HFF-Myc (cell line): ENCODE data around the gene FKRP.
A peak's percentile ranks its signal among the peaks of the same experiment; 100 is the strongest.
"Not testable (repeated sequence)": the region's sequence is repeated elsewhere in the genome, so short reads cannot be mapped to it uniquely, and the experiment has no call there.

Experiments used
- DNase-seq: peaks from one replicate; pipeline ENCODE4 v3.0.0-alpha.2; 2011; ENCODE audit warnings: low read depth; ENCODE audit errors: extremely low read depth
- H3K4me3 ChIP-seq: replicated peaks from 2 replicates; pipeline ENCODE4 v1.5.1; 2011; ENCODE audit warnings: low read depth, mild to moderate bottlenecking, control low read depth, low read length
- CTCF ChIP-seq: IDR thresholded peaks from 2 replicates; pipeline ENCODE4 v1.5.1; 2012; ENCODE audit warnings: mild to moderate bottlenecking, low read depth, low read length, control low read depth; ENCODE audit errors: missing control alignments

FKRP gene

DNA sequence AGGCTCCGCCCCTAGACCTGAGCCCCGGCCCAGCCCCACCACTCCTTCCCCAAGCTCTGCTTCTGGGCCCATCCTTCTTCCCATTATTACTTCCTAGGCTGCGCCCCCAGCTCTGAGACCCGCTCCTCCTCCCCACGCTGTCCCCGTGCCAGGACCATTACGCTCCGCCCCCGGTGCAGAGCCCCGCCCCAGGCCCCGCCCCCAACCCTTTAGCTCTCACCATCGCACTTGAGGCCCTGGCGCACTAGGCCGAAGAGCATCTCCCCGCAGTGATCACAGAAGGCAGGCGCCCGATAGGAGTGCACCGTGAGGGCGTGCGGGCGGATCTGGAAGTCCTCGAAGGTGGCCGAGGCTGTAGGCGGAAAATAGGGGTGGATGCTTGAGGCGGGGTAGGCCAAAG is 35.2 kb upstream of the FKRP start:
- TF ChIP-seq CTCF = no peak
- DNase-seq = no peak
- H3K4me3 ChIP-seq = no peak overlapping the region

DNA sequence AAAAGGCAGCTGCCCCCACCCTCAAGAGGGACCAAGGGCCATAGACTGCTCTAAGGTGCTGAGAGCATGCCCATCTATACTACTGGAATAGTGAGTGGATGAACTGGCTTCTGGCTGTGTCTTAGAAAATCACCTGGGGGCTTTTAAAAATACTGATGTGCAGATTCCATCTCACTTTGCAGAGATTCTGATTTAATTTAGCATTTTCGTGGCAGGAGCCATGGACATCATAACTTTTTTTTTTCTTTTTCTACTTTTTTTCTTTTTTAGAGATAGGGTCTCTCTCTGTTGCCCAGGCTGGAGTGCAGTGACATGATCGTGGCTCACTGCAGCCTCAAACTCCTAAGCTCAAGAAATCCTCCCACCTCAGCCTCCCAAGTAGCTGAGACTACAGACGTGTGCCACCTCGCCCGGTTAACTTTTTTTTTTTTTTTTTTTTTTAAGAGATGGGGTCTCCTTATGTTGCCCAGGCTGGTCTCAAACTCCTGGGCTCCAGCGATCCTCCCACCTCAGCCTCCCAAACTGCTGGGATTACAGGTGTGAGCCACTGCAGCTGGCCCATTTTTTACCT is 33.0 kb upstream of the FKRP start:
- not testable (repeated sequence) for DNase-seq, H3K4me3 ChIP-seq

GRCh38 chr19:46713781-46714443 is 31.9 kb upstream of the FKRP start:
- peak; percentile 54 for DNase-seq
- TF ChIP-seq CTCF = no peak
- H3K4me3 ChIP-seq = peak overlapping the region; percentile 76

DNA sequence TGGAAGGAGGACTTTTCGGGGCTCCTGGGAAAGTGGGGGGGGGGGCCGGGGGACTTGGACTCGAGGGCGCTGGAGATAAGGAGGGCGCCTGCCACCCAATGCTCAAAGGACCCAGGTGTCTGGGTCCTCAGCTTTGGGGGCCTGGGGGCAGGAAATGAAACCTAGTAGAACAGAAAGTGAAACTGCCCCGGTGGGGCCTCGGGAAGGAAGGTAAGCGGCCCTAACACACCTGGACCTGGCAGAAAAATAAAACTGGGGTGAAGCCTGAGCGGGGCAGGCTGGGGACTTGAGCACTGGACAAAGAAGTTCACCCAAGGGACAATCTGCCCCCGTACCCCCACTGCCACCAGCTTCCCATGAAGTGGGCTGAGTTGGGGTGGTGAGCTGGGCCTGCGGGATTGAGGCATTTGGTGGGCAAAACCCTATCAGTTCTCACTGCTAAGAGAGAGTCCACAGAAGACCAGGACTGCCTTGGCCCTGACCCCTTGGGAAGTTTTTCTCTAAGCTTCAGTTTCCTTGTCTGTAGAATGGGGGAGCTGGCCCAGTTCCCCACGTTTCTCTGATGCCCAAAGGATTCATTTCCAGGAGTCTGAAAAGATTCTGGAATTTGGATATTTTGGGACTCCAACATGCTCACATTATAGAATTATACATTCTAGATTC is 31.3 kb upstream of the FKRP start:
- no peak for DNase-seq
- H3K4me3 ChIP-seq = peak overlapping the region; percentile 76
- TF ChIP-seq CTCF = no peak

GRCh38 chr19:46715620-46715974 is 30.3 kb upstream of the FKRP start:
- no peak for TF ChIP-seq CTCF
- DNase-seq = no peak

DNA sequence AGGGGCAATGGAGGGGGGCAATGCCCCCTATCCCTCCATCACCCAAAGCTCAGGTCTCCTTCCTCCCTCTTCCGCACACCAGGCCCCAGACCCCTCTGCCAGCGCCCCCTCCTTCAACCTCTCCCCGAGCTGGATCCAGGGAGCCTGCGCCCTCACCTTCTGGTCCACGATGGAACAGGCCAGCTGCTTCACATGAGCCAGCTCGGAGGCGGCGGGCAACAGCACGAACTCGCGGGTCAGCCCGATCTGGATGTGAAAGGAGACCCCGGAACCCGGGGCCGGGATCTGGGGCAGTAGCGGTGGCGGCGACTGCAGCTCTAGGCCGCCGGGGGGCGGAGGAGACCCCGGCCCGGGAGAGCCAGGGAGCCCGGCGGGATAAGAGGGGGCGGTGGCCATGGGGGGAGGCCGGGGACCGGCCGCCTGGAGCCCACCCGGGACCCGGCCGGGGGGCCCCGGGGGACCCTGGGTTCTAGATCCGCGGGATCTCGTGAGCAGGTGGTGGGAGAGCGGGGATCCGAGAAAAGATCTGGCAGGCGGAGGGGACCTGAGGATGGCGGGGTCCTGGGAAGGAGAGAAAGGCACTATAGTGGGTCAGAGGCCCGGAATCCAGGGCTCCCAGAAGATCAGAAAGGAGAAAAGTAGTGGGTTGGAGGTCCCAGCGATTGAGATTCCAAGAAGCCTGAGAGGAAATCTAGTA is 29.7 kb upstream of the FKRP start:
- DNase-seq = no peak
- peak overlapping the region; percentile 76 for H3K4me3 ChIP-seq
- TF ChIP-seq CTCF = no peak

More at GRCh38 chr19:46715620-46715974, 30.3 kb upstream of the FKRP start:
- peak overlapping the region; percentile 76 for H3K4me3 ChIP-seq

DNA sequence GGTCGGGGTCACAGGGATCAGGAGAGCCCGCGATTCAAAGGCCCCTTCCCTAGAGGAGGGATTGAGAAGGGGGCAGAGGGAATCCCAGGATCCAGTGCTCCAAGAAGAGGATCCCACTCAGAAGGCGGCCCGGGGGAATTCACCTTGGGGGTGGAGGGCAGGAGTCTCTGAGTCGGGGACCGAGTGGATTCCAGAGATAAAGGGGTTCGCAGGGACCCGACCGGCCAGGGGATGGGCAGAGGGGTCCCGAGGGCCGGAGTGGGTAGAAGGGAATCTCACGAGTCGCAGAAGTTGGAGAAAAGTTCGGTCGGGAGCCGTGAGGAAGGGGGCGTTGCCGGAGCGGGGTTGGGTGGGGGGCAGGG is 29.2 kb upstream of the FKRP start:
- no peak for TF ChIP-seq CTCF
- H3K4me3 ChIP-seq = peak overlapping the region; percentile 76
- DNase-seq = no peak
